NCI-H1105 treated with DMSO at 0.1 percent for 48 hours (cell line): ENCODE measurements around the gene ASB13.
A peak's percentile ranks its signal among the peaks of the same experiment; 100 is the strongest.
"Not testable (repeated sequence)": the region's sequence is repeated elsewhere in the genome, so short reads cannot be mapped to it uniquely, and the experiment has no call there.

Experiments used
- DNase-seq: peaks from one replicate; lab custom pipeline; 2025; lab: John Stamatoyannopoulos, UW

ASB13 gene

GRCh38 chr10:5623081-5623748 is 43.2 kb downstream of the ASB13 start:
- DNase-seq, result peak; percentile 32

GRCh38 chr10:5622186-5622960 is 44.0 kb downstream of the ASB13 start:
- DNase-seq, result no peak

GRCh38 chr10:5621371-5621770 is 45.0 kb downstream of the ASB13 start:
- not testable (repeated sequence) for DNase-seq

DNA sequence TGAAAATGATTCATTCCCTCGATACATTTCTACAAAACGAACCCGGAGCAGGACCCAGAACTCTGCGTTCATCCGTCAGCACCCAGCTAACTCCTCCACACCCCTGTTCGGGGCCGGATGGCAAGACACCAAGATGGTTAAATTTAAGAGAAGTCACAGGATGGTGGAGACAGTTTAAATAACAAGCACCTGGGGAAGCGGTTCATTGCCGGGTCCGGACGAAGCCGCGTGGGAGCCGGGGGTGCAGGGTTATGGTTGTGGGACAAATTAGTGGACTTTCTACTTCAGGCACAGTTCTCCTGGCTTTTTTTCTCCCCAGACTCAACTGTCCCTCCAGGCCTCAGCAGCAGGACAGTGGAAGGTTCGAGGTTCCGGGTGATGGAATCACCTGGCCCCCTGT is 45.4 kb downstream of the ASB13 start:
- DNase-seq, result no peak

GRCh38 chr10:5620223-5620721 is 46.1 kb downstream of the ASB13 start:
- DNase-seq, result no peak

GRCh38 chr10:5619362-5620211 is 46.8 kb downstream of the ASB13 start:
- DNase-seq, result no peak

- DNase-seq, result no peak
Measured at GRCh38 chr10:5618829-5619228, 47.6 kb downstream of the ASB13 start.

DNA sequence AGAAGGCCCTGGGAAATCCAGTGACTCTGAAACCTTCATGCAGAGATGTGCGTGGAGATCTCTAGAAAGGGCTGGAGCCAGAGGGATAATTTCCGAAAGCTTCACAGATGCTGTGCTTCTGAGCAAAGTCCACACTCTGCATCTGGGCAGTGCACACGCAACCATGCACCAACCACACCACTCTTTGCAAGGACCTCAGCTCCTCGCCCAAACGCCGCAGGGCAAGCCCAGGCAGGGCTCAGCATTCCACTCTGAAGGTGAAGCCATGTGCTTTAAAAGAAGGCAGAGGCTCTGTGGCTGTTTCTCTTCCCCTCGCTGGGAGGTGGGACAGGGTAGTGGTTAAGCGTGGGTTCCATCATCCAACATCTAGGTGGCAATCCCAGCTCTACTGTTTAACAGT is 48.4 kb downstream of the ASB13 start:
- no peak for DNase-seq

DNA sequence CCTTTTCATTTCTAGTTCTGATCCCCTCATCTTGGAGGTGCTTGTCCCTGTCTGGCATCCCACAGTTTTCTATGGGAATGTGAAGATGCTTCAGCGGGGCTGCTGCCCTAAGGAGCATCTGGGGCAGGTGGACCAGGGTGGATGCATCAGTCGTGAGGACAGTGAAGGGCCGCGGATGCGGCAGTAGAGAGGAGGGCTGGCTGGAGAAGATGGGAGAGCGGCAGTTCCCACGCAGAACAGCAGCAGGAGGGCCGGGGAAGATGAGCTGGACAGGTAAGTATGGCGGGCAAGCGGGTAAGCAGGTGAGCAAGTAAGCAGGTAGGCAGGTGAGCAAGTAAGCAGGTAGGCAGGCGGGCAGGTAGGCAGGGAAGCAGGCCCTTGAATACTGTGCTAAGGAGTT is 48.9 kb downstream of the ASB13 start:
- DNase-seq, result no peak

- DNase-seq, result no peak
Measured at GRCh38 chr10:5616836-5617235, 49.6 kb downstream of the ASB13 start.

DNA sequence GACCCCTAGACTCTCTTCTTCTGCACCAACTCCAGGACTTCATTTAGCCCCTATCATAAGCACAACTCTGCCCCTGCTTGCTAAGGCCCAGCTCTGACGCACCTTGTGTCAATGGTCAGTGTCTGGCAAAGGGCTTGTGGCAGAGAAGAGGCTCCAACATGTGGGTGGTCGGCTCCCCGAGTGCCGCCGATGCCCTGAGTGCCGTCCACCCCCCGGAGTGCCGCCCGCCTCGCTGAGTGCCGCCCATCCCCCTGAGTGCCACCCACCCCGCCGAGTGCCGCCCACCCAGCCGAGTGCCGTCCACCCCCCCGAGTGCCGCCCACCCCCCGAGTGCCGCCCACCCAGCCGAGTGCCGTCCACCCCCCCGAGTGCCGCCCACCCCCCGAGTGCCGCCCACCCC is 50.3 kb downstream of the ASB13 start:
- DNase-seq, result no peak

DNA sequence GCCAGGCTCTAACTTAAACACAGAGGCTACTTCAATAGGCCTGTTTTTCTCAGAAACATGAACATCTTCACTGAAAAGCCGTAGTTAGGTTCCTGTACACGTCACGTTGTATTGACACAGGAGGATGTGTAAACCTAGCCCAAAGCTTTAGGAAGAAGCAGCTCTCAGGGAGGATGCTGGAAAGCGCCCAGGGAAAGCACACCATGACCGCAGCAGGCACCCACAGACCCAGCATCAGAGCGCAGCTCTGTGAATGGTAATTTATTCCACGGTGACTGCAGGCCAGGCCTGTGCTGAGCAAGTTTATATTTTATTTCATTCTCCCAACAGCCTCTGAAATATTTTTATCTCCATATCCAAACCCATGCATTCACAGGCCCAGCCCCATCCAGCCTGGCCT is 51.1 kb downstream of the ASB13 start:
- no peak for DNase-seq

- no peak for DNase-seq
Measured at GRCh38 chr10:5614155-5614721, 52.2 kb downstream of the ASB13 start.

- no peak for DNase-seq
Measured at GRCh38 chr10:5613481-5614154, 52.8 kb downstream of the ASB13 start.

- no peak for DNase-seq
Measured at GRCh38 chr10:5611899-5612680, 54.3 kb downstream of the ASB13 start.

GRCh38 chr10:5609952-5610616 is 56.3 kb downstream of the ASB13 start:
- no peak for DNase-seq

DNA sequence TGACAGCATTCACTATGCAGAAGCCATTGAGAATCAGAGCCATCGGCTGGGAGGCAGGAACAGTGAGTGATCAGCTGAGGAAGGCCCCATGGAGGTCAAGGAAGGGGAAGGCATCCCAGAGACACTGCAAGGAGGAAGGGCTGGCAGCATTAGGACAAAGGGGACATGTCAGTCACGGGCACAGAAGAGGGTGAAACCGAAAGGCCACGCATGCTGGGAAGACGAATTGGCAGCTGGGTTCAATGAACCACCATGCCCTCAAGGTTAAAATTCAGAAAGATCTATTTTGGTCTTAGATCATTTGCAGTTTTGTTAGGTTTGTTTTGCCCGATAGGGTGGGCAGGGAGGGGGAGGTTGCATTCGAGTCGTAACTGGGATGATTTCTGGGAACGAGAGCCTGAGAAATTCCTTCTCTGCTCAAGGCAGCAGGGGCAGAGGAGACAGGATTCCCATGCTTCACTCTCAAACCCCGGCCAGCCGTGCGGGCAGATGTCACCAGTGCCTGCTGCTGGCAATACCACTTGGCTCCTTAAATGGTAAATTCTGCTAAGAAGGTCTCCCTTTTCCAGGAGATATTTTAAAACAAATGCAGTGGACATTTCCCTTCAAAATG is 57.7 kb downstream of the ASB13 start:
- DNase-seq, result no peak

DNA sequence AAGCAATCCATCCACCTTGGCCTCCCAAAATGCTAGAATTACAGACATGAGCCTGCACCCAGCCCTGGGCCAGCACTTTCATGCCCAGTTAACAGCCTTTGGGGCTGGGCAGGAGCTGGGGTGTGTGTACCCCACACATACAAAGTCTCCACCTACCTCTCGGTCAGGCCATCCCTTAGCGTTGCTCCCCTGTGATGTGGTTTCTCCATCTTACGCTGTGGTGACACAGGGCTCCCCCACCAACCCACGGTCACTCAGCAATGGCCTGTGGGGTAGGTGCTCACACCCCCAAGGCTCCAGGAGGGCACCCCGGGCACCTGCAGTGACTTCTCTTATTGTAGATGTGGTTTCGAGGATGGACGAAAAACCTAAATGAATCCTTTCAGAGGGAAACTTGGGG is 58.8 kb downstream of the ASB13 start:
- DNase-seq, result no peak

DNA sequence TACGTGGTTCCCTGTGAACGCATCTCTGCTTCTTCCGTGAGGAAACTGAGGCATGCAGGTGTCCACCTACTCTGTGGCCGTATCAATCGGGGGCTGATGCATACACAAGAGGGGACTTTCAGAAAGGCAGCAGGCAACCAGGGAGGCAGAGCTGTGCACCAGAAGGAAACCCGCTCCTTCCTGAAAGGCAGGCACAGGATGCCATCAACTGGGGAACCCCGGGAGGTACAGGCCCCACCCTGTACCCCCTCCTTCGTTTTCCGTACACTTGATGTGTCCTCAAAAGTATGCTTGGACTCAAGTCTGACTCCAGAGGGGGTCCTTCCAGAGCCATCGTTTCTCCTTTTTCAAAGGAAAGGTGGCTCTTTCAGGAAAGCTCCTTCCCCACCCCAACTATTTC is 59.5 kb downstream of the ASB13 start:
- no peak for DNase-seq

DNA sequence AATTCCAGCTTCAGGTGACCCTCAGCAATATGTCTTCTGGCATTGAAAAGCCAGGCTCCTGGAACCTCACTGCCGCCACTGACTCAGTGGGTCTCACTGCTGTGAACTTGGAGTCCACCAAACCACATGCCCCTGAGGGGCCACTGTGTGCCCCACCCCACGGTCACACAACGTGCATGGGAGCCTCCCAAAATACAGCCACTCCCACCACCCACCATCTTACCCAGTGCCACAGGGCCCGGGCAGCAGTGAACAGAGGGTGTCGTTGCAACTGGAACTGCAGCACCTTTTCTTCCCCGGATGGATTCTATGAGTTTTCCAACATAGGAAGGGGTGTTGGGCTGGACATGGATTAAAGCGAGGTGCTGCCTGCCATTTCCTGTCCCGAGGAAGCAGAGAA is 60.1 kb downstream of the ASB13 start:
- DNase-seq, result no peak
